Mucosa of descending colon (tissue), 3 donors: ENCODE measurements around the gene CISH. TPM values are rescaled to one million over a fixed set of nuclear protein-coding genes. Genes with fewer than 3 reads are reported as not detected.
A peak's percentile ranks its signal among the peaks of the same experiment; 100 is the strongest.

Experiments used
- ATAC-seq: fragments of 200-7000 bp; cut with Tn5 transposase; one replicate; pipeline ENCODE4 v1.9.1; 2020; ENCODE audit warnings: mild to moderate bottlenecking, moderate library complexity
- DNase-seq, 3 donors: peaks; one replicate each; pipeline ENCODE4 v3.0.0-alpha.2; 2020
- H3K36me3 ChIP-seq: fragments of 200-600 bp; one replicate; pipeline ENCODE4 v1.8.0; 2021; ENCODE audit warnings: low read depth, mild to moderate bottlenecking
- H3K4me1 ChIP-seq: fragments of 200-600 bp; one replicate; pipeline ENCODE4 v1.8.0; 2021; ENCODE audit warnings: low read depth, mild to moderate bottlenecking
- H3K4me3 ChIP-seq: fragments of 200-600 bp; one replicate; pipeline ENCODE4 v1.8.0; 2021; ENCODE audit warnings: mild to moderate bottlenecking
- H3K9me3 ChIP-seq: fragments of 200-600 bp; one replicate; pipeline ENCODE4 v1.8.0; 2021; ENCODE audit warnings: mild to moderate bottlenecking
- intact Hi-C, 2 donors: fragments of 100-400 bp; cut with DNase I in 1 of 2; cut with micrococcal nuclease in 1 of 2; formaldehyde crosslinking; loops; one replicate each; pipeline versions ENCODE4 v1.11.0 to v1.11.1; 2022; cut with DNase I, micrococcal nuclease
- long read RNA-seq, 2 donors: library from polyadenylated mRNA; unstranded; transcript quantifications; one replicate each; pipeline ENCODE4 v2.0.0, GENCODE V29; 2019 to 2021
- total RNA-seq, 3 donors: library from RNA; stranded (reverse); fragmentation: NEBNext Ultra II Directional in 2 of 3; extraction: Animal tissue kit (Norgen Biotek cat#: 25700) in 2 of 3; gene quantifications; one replicate each; pipeline versions ENCODE4 v1.2.1 to v1.2.4, GENCODE V29; 2021 to 2023
- TF ChIP-seq, protein P1 (sequence below): fragments of 200-600 bp; IDR thresholded peaks from one replicate; pipeline ENCODE4 v1.8.0; 2022; ENCODE audit warnings: antibody characterized with exemption, mild to moderate bottlenecking
- donor health status: DM: no; HTN: no; CAD: no; lungs with moderate emphysema.
- donor health status: DM: no; HTN: no; CAD: no.
- donor health status: DM: no; HTN: yes; CAD: no.

CISH gene, protein sequence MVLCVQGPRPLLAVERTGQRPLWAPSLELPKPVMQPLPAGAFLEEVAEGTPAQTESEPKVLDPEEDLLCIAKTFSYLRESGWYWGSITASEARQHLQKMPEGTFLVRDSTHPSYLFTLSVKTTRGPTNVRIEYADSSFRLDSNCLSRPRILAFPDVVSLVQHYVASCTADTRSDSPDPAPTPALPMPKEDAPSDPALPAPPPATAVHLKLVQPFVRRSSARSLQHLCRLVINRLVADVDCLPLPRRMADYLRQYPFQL
- total RNA-seq, result 10 to 100 TPM; 12.7 to 21.4 (median 19.2) TPM
- long read RNA-seq, donor 1, full-length matches to known transcripts, result 8 of 9 reads
- long read RNA-seq, donor 1, partial matches to known transcripts, result 0 of 9 reads
- long read RNA-seq, donor 1, other reads (novel, unspliced or antisense), result 1 of 9 reads
- long read RNA-seq, donor 2, full-length matches to known transcripts, result 8 of 12 reads
- long read RNA-seq, donor 2, partial matches to known transcripts, result 4 of 12 reads
- long read RNA-seq, donor 2, other reads (novel, unspliced or antisense), result 0 of 12 reads

DNA sequence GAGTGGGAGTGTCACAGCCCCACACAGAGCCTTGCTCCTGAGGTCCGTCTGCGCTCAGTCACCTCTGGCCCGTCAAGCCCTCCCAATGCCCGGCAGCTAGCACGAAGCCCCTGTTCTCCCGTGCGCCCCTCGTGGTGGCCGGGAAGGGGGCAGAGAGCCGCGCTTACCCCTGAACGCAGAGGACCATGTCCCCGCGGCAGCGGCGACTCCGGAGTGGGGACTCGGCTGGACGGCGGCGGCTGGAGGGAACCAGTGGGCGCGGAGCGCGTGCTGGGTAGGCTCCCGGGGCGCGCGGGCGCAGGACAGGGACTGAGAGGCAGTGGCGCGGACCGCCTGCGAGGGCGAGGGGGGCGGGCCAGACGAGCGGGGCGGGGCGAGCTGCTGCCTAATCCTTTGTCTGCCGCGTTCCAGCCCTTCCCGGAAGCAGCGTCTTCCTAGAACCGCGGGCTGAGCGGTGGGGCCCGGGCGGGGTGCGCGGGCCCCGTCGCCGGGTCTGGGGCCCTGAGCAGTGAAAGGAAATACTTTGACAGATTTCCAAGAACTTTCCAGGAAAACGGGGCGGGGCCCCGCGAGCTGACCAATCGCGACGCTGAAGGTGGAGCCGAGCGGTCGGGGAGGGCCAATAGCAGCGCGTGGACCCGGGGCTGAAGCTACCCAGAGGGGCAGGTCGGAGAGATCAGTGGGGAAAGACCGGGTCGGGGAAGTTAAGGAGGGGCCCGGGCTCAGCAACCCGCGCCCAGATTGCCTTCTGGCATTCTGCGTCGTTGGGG is at the start of gene CISH:
CISH (minus strand) TSS at position 311 of the 770 bp plus-strand sequence; CDS start at position 187, 124 bp downstream.
- Histone ChIP-seq H3K36me3 (peaks cover 9% of the 10 kb centered on the region), H3K4me1 (peaks cover 39% of the 10 kb centered on the region), H3K4me3 (peak within 1 kb of the TSS; percentile 68), H3K9me3 (no peaks in the 10 kb centered on the region)
- peak; percentile 97 to 98 (median 97) for DNase-seq
- ATAC-seq, result peak; percentile 81
- TF ChIP-seq, protein P1, sequence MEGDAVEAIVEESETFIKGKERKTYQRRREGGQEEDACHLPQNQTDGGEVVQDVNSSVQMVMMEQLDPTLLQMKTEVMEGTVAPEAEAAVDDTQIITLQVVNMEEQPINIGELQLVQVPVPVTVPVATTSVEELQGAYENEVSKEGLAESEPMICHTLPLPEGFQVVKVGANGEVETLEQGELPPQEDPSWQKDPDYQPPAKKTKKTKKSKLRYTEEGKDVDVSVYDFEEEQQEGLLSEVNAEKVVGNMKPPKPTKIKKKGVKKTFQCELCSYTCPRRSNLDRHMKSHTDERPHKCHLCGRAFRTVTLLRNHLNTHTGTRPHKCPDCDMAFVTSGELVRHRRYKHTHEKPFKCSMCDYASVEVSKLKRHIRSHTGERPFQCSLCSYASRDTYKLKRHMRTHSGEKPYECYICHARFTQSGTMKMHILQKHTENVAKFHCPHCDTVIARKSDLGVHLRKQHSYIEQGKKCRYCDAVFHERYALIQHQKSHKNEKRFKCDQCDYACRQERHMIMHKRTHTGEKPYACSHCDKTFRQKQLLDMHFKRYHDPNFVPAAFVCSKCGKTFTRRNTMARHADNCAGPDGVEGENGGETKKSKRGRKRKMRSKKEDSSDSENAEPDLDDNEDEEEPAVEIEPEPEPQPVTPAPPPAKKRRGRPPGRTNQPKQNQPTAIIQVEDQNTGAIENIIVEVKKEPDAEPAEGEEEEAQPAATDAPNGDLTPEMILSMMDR, result no peak
- intact Hi-C loops, result loop anchor here in 1 of 2 donors (5.0 kb wide), 1 partner anchor 776 kb away; the partner anchor contains the start of gene MANF

DNA sequence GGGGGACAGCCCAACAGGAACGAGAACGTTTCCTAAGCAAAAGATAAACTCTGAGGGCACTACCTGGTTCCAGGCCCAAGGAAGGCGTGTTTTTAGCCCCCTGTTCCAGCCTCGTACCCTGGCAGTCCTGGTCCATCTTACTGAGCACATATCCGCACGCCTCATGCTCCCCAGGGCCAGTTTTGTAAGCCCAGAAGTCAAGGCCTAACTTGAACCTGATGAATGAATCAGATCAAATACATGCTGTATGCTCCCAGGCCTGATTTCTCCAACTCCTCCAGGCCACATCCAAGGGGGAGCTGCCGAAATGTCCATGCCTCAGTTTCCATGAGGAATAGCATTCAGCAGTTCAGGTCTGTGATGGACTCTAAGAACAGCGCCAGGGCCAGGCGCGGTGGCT is 48.8 kb upstream of the CISH start:
- Histone ChIP-seq H3K9me3 (no peaks in the 10 kb centered on the region), H3K4me1 (no peaks in the 10 kb centered on the region), H3K4me3 (no peak overlapping the region), H3K36me3 (no peaks in the 10 kb centered on the region)
- TF ChIP-seq, protein P1, result no peak
- no peak for DNase-seq
- ATAC-seq, result no peak
- intact Hi-C loops, result no loop called here

DNA sequence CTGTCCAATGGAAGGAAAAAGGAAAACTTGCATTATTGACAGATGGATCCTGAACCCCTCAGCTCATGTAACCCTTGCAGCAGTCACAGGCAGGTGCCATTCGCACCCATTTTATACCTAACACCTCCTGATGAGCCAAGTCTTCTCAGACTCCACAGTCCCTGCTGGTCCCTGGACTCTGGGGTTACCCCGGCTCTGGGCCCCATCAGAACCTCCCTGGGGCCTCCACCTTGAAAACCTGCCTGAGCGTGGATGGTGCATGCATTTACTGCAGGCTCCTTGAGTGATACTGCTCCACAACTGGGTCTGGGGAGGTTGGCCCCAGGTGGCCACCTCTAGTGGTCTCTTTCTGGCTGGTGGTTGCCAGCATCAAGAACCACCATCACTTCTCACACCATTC is 47.3 kb upstream of the CISH start:
- TF ChIP-seq, protein P1, result no peak
- H3K4me3 ChIP-seq, result no peak overlapping the region
- no peak for ATAC-seq
- H3K9me3 ChIP-seq, result no peaks in the 10 kb centered on the region
- no peaks in the 10 kb centered on the region for H3K36me3 ChIP-seq
- no peak for DNase-seq
- intact Hi-C loops, result no loop called here
- H3K4me1 ChIP-seq, result no peaks in the 10 kb centered on the region

DNA sequence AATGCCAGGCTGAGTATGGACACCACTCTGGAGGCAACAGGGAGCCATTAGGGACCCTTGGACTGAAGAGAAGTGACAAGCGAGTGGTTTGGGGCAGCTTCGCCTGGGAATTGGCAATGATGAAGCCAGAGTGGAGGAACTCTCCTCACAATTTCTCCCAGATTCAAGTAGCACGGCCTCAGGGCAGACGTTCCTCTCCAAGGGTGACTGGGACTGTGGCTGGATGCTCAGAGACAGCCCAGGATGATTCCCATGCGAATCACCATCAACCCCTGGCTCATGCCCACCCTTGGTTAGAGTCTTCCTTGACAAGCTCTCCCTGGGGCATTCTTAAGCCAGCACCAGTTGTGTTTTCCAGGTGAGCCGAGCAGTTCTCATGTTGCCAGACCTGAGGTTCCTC is 46.8 kb upstream of the CISH start:
- H3K9me3 ChIP-seq, result no peaks in the 10 kb centered on the region
- no peaks in the 10 kb centered on the region for H3K36me3 ChIP-seq
- DNase-seq (no peak), ATAC-seq (no peak)
- TF ChIP-seq, protein P1, result no peak
- intact Hi-C loops, result no loop called here
- no peak overlapping the region for H3K4me3 ChIP-seq
- no peaks in the 10 kb centered on the region for H3K4me1 ChIP-seq

DNA sequence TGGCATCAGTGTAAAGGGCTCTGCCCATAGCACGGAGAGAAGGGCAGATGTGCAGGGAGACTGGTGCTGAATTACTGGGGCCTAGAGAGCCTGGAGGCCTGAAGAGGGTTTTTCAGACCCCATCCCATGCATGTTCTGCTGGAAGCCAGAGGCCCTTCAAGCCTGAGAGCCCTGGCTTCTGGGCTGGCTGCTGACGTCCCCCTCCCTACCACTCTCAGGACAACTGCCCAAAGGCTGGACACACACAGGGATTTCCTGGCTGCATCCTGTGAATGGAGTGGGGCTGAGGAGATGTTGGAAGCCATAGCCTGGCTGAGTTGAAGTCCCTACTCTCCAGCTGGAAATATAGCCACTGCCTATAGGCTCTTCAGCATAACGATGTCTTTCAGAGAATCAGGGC is 46.2 kb upstream of the CISH start:
- ATAC-seq, result no peak
- intact Hi-C loops, result no loop called here
- Histone ChIP-seq H3K36me3 (no peaks in the 10 kb centered on the region), H3K4me3 (no peak overlapping the region), H3K4me1 (no peaks in the 10 kb centered on the region), H3K9me3 (no peaks in the 10 kb centered on the region)
- TF ChIP-seq, protein P1, result no peak
- no peak for DNase-seq
